Cerebellar cortex (tissue), 1 donor: Measurements from ENCODE around the gene EFNA1.
"Not testable (repeated sequence)": the region's sequence is repeated elsewhere in the genome, so short reads cannot be mapped to it uniquely, and the experiment has no call there.

Experiments
- DNase-seq: peaks from one replicate; pipeline ENCODE4 v3.0.0-alpha.2; 2015; ENCODE audit warnings: low spot score

EFNA1 gene

GRCh38 chr1:155145491-155145890 lies 17.8 kb downstream of the EFNA1 start:
- DNase-seq: no peak

GRCh38 chr1:155155996-155156643 lies 28.4 kb downstream of the EFNA1 start:
- not testable (repeated sequence) for DNase-seq

- no peak for DNase-seq
These were observed 31.3 kb downstream of the EFNA1 start for GRCh38 chr1:155158991-155159390.

- DNase-seq: no peak
These were observed 32.5 kb downstream of the EFNA1 start for GRCh38 chr1:155160128-155160527.

- not testable (repeated sequence) for DNase-seq
These were observed 35.0 kb downstream of the EFNA1 start for GRCh38 chr1:155162631-155163030.

GRCh38 chr1:155163785-155164184 lies 36.1 kb downstream of the EFNA1 start:
- not testable (repeated sequence) for DNase-seq

- not testable (repeated sequence) for DNase-seq
These were observed 36.9 kb downstream of the EFNA1 start for GRCh38 chr1:155164625-155165024.

GRCh38 chr1:155166051-155166470 lies 38.4 kb downstream of the EFNA1 start:
- DNase-seq: no peak

- DNase-seq: no peak
These were observed 38.9 kb downstream of the EFNA1 start for GRCh38 chr1:155166471-155167165.

- peak; percentile 89 for DNase-seq
These were observed 39.8 kb downstream of the EFNA1 start for GRCh38 chr1:155167166-155168104.

- not testable (repeated sequence) for DNase-seq
These were observed 40.4 kb downstream of the EFNA1 start for GRCh38 chr1:155168105-155168445.

- no peak for DNase-seq
These were observed 41.0 kb downstream of the EFNA1 start for GRCh38 chr1:155168456-155169210.

- no peak for DNase-seq
These were observed 41.9 kb downstream of the EFNA1 start for GRCh38 chr1:155169541-155169940.

- no peak for DNase-seq
These were observed 42.6 kb downstream of the EFNA1 start for GRCh38 chr1:155170101-155170785.

GRCh38 chr1:155170806-155171205 lies 43.1 kb downstream of the EFNA1 start:
- DNase-seq: no peak

- DNase-seq: no peak
These were observed 44.4 kb downstream of the EFNA1 start for GRCh38 chr1:155171836-155172731.

GRCh38 chr1:155172732-155173477 lies 45.2 kb downstream of the EFNA1 start, which contains the start of gene KRTCAP2:
Gene KRTCAP2 (minus strand): TSS chr1:155173304. CDS start chr1:155173224, 80 bp downstream.
- DNase-seq: peak; percentile 97

GRCh38 chr1:155173478-155174323 lies 46.0 kb downstream of the EFNA1 start, which contains the start of gene TRIM46:
Gene TRIM46 (plus strand): TSS chr1:155173849. CDS start chr1:155173967, 118 bp downstream.
- DNase-seq: peak; percentile 67
